Fibroblast of gingiva (primary cell): ENCODE data around the gene GMDS.

Source experiments
- DNase-seq: peaks from one replicate; pipeline ENCODE4 v3.0.0-alpha.2; 2011; ENCODE audit warnings: low read depth

GMDS gene

GRCh38 chr6:1987640-1988039, 257.8 kb downstream of the GMDS start:
- peak; percentile 67 for DNase-seq

GRCh38 chr6:1986454-1987243, 258.8 kb downstream of the GMDS start:
- peak; percentile 52 for DNase-seq

- peak; percentile 51 for DNase-seq
Measured at GRCh38 chr6:1984346-1984994, 260.9 kb downstream of the GMDS start.

GRCh38 chr6:1983850-1984249, 261.6 kb downstream of the GMDS start:
- no peak for DNase-seq

GRCh38 chr6:1972962-1973361, 272.4 kb downstream of the GMDS start:
- peak; percentile 57 for DNase-seq

- peak; percentile 33 for DNase-seq
Measured at GRCh38 chr6:1971612-1972011, 273.8 kb downstream of the GMDS start.

- DNase-seq = no peak
Measured at GRCh38 chr6:1970151-1970561, 275.2 kb downstream of the GMDS start.

- no peak for DNase-seq
Measured at GRCh38 chr6:1966713-1967112, 278.7 kb downstream of the GMDS start.

- DNase-seq = no peak
Measured at GRCh38 chr6:1965596-1966224, 279.7 kb downstream of the GMDS start.

- no peak for DNase-seq
Measured at GRCh38 chr6:1963596-1963995, 281.8 kb downstream of the GMDS start.

- no peak for DNase-seq
Measured at GRCh38 chr6:1962201-1962600, 283.2 kb downstream of the GMDS start.

GRCh38 chr6:1960486-1961142, 284.8 kb downstream of the GMDS start:
- DNase-seq = no peak

- DNase-seq = no peak
Measured at GRCh38 chr6:1958257-1958656, 287.1 kb downstream of the GMDS start.

GRCh38 chr6:1957746-1958145, 287.7 kb downstream of the GMDS start:
- no peak for DNase-seq

- DNase-seq = peak; percentile 83
Measured at GRCh38 chr6:1952740-1953360, 292.6 kb downstream of the GMDS start.

- DNase-seq = no peak
Measured at GRCh38 chr6:1950631-1951030, 294.8 kb downstream of the GMDS start.

GRCh38 chr6:1949538-1949937, 295.9 kb downstream of the GMDS start:
- DNase-seq = peak; percentile 48

GRCh38 chr6:1947922-1948321, 297.5 kb downstream of the GMDS start:
- no peak for DNase-seq

GRCh38 chr6:1946583-1946982, 298.8 kb downstream of the GMDS start:
- no peak for DNase-seq

- no peak for DNase-seq
Measured at GRCh38 chr6:1945235-1945832, 300.1 kb downstream of the GMDS start.

GRCh38 chr6:1942834-1943233, 302.6 kb downstream of the GMDS start:
- no peak for DNase-seq

GRCh38 chr6:1941534-1941933, 303.9 kb downstream of the GMDS start:
- no peak for DNase-seq
